Erythroblast (primary cell): ENCODE results near the gene KRTAP4-11.
"Not testable (repeated sequence)": the region's sequence is repeated elsewhere in the genome, so short reads cannot be mapped to it uniquely, and the experiment has no call there.

Experiments used
- GATA1 ChIP-seq: IDR thresholded peaks from 2 replicates; pipeline ENCODE4 v1.6.1; 2011; ENCODE audit warnings: low read depth, mild to moderate bottlenecking, control low read depth, low read length, moderate library complexity
- POLR2A ChIP-seq: IDR thresholded peaks from 2 replicates; pipeline ENCODE4 v1.6.1; 2011; ENCODE audit warnings: mild to moderate bottlenecking, low read length

- not testable (repeated sequence) for TF ChIP-seq POLR2A, GATA1
Measured at GRCh38 chr17:41148971-41149651, 30.9 kb upstream of the KRTAP4-11 start.
